Naive thymus-derived CD4-positive, alpha-beta T cell (primary cell): ENCODE data around the gene YEATS4. TPM values are rescaled to one million over a fixed set of nuclear protein-coding genes. Genes with fewer than 3 reads are reported as not detected.

Experiments
- ATAC-seq: fragments of 150-1000 bp; cut with Tn5 transposase; 2 replicates; pipeline ENCODE4 v1.10.0; 2021; ENCODE audit warnings: mild to moderate bottlenecking, moderate library complexity
- CTCF ChIA-PET: fragments of 350-600 bp; sonication (Branson Sonifier 250); formaldehyde crosslinking; loops from one replicate; lab custom pipeline; 2021; ENCODE audit warnings: antibody characterized with exemption; lab: Charles Lee
- POLR2A ChIA-PET: fragments of 350-600 bp; sonication (Branson Sonifier 250); formaldehyde crosslinking; loops from one replicate; lab custom pipeline; 2021; ENCODE audit warnings: antibody characterized with exemption, inconsistent platforms; lab: Charles Lee
- DNase-seq, 9 donors: peaks; one replicate each; pipeline versions ENCODE4 v3.0.0 to v3.0.0-alpha.2; 2020 to 2022; ENCODE audit warnings: mixed read lengths in 1 of 9
- H3K27ac ChIP-seq: one replicate; pipeline ENCODE4 v1.7.0; 2013; ENCODE audit warnings: mild to moderate bottlenecking, low read depth, low read length, moderate library complexity
- H3K27me3 ChIP-seq, 2 donors: one replicate each; pipeline ENCODE4 v1.7.0; 2013; ENCODE audit warnings: low read length in 2 of 2, mild to moderate bottlenecking in 2 of 2, moderate library complexity in 2 of 2; ENCODE audit not compliant: control insufficient read depth in 2 of 2, insufficient read depth in 2 of 2
- H3K36me3 ChIP-seq, 3 experiments: 1 replicate in 2 of 3; 2 replicates in 1 of 3; pipeline ENCODE4 v1.7.0; 2013; ENCODE audit warnings: low read length in 3 of 3, mild to moderate bottlenecking in 3 of 3, moderate library complexity in 1 of 3; ENCODE audit not compliant: insufficient read depth in 3 of 3, control insufficient read depth in 2 of 3
- H3K4me1 ChIP-seq, 2 donors: one replicate each; pipeline ENCODE4 v1.7.0; 2013; ENCODE audit warnings: low read length in 2 of 2, mild to moderate bottlenecking in 2 of 2, moderate library complexity in 1 of 2; ENCODE audit not compliant: control insufficient read depth in 2 of 2, insufficient read depth in 2 of 2
- H3K4me3 ChIP-seq: 2 replicates; pipeline ENCODE4 v1.7.0; 2013; ENCODE audit warnings: mild to moderate bottlenecking, low read length
- H3K9me3 ChIP-seq, 3 experiments: 1 replicate in 2 of 3; 2 replicates in 1 of 3; pipeline ENCODE4 v1.7.0; 2013; ENCODE audit warnings: low read length in 3 of 3; ENCODE audit not compliant: control insufficient read depth in 2 of 3
- H3K27ac Mint-ChIP-seq, 9 donors: one replicate each; pipeline ENCODE4 v1.8.0; 2020 to 2022; ENCODE audit warnings: mixed read lengths in 9 of 9, mild to moderate bottlenecking in 8 of 9, moderate library complexity in 5 of 9, inconsistent platforms in 2 of 9
- H3K27me3 Mint-ChIP-seq, 5 donors: one replicate each; pipeline ENCODE4 v1.8.0; 2021 to 2022; ENCODE audit warnings: mixed read lengths in 5 of 5, mild to moderate bottlenecking in 1 of 5
- H3K36me3 Mint-ChIP-seq, 5 donors: one replicate each; pipeline ENCODE4 v1.8.0; 2020 to 2022; ENCODE audit warnings: mixed read lengths in 5 of 5, mild to moderate bottlenecking in 3 of 5, inconsistent platforms in 1 of 5
- H3K4me1 Mint-ChIP-seq, 7 donors: one replicate each; pipeline ENCODE4 v1.8.0; 2020 to 2022; ENCODE audit warnings: mixed read lengths in 7 of 7, mild to moderate bottlenecking in 3 of 7, inconsistent platforms in 1 of 7
- H3K4me3 Mint-ChIP-seq, 10 donors: one replicate each; pipeline ENCODE4 v1.8.0; 2020 to 2022; ENCODE audit warnings: mild to moderate bottlenecking in 10 of 10, mixed read lengths in 10 of 10, moderate library complexity in 6 of 10, inconsistent platforms in 2 of 10
- H3K9me3 Mint-ChIP-seq, 11 donors: one replicate each; pipeline ENCODE4 v1.8.0; 2020 to 2022; ENCODE audit warnings: mixed read lengths in 11 of 11, mild to moderate bottlenecking in 4 of 11, inconsistent platforms in 1 of 11, moderate library complexity in 1 of 11
- intact Hi-C, 2 donors: fragments of 100-400 bp; cut with micrococcal nuclease; formaldehyde crosslinking; loops; one replicate each; pipeline ENCODE4 v1.15.1; 2023
- polyA plus RNA-seq, 2 donors: library from polyadenylated mRNA; unstranded; fragments of 300-500 nt; fragmentation: Illumina TruSeq; gene quantifications; one replicate each; pipeline ENCODE4 v1.2.3, GENCODE V29; 2021
- total RNA-seq, 6 experiments: library from RNA in 5 of 6; stranded (reverse) in 5 of 6; gene quantifications; 1 replicate in 5 of 6; 2 replicates in 1 of 6; pipeline ENCODE4 v1.2.3 and lab custom pipeline; 2021 to 2026

YEATS4 gene
- total and polyA plus RNA-seq, 7 experiments from 2014 or later = 16.5 to 61.0 (median 29.0) TPM

DNA sequence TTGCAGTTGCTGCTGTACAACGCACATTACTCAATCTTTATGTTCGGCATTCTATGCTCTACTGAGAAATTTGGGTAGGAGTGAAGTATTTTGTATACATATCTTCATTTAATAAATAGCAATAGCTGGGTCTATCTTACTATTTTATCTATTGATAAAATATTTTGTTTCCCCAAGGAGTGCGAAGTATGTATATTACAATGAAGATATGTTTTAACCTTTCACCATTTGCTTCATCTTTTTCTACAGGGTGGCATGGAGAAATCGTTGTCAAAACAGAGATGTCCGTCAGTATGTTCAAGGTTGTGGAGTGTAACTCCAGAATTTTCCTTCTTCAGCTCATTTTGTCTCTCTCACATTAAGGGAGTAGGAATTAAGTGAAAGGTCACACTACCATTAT, 6.6 kb upstream of the YEATS4 start:
- H3K36me3 Mint-ChIP-seq = no peaks in the 10 kb centered on the region
- POLR2A ChIA-PET = interaction anchor here (1.0 kb wide), 1 partner anchor 21 kb away, joined by 7 read pairs; no protein-coding TSS in a partner anchor
- no peak overlapping the region for H3K4me3 Mint-ChIP-seq
- H3K4me1 ChIP-seq = peaks cover 0 to 3% of the 10 kb centered on the region in 2 donors
- no peaks in the 10 kb centered on the region for H3K27me3 ChIP-seq
- no peak overlapping the region for H3K4me3 ChIP-seq
- H3K27me3 Mint-ChIP-seq = peaks cover 0 to 27% (median 4%) of the 10 kb centered on the region in 5 donors
- H3K9me3 ChIP-seq = no peaks in the 10 kb centered on the region
- CTCF ChIA-PET = interaction anchor here (0.6 kb wide), 1 partner anchor 218 kb away, joined by 4 read pairs; no protein-coding TSS in a partner anchor
- H3K4me1 Mint-ChIP-seq = peaks cover 2 to 11% (median 10%) of the 10 kb centered on the region in 7 donors
- no peaks in the 10 kb centered on the region for H3K36me3 ChIP-seq
- ATAC-seq = no peak
- DNase-seq = no peak
- no peak overlapping the region for H3K27ac Mint-ChIP-seq
- intact Hi-C loops = no loop called here
- no peaks in the 10 kb centered on the region for H3K9me3 Mint-ChIP-seq
- no peak overlapping the region for H3K27ac ChIP-seq

DNA sequence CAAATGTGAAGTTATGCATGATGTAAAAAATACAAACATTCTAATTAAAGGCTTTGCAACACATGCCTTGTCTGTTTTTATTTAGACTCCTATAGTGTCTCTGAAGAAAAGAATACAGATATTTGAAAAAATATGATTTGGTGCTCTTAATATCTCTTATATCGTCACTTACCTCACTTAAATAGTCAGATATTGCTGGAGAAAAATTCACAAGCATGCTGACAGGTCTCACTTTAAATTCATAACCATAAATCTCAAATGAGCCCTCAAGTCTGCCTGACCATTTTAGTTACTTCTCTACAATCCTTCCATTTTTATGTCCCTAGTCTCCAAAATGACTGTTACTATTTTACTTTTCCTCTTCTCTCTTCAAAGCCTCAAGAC, 5.4 kb upstream of the YEATS4 start:
- ATAC-seq = no peak

DNA sequence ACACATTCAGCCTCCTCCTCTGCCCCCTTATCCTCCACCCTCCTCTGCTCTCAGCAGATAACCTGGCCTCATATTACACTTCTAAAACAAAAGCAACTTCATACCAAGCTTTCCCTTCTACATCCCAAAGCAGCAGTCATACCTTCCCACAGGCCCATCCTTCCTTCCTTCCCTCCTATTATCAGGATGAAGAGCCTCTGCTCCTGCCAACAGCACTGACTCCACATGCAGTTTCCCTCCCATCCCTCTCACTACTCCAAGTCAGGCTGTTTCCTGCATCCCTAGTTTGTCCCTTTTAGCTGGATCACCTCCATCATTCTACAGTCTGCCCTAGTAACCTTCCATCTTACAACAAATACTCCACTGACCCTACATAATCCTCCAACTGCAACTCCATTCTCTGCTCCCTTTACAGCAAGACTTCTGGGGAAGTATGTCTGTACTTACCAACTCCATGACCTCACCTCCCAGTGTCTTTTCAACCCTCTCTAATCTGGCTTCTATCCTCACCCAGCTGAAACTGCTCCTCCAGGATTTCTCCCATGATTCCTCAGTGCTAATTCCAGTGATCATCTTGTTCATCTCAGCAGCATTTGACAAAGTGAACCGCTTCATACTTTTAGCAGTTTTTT, 4.9 kb upstream of the YEATS4 start:
- no peak overlapping the region for H3K4me3 Mint-ChIP-seq
- ATAC-seq = no peak
- H3K4me1 ChIP-seq = no peaks in the 10 kb centered on the region
- H3K4me1 Mint-ChIP-seq = peaks cover 6 to 19% (median 15%) of the 10 kb centered on the region in 7 donors
- intact Hi-C loops = loop anchor here in 1 of 2 donors (5.0 kb wide), 1 partner anchor 523 kb away; no protein-coding TSS in a partner anchor
- no peak overlapping the region for H3K27ac Mint-ChIP-seq
- peaks cover 0 to 22% (median 4%) of the 10 kb centered on the region in 5 donors for H3K27me3 Mint-ChIP-seq
- no peaks in the 10 kb centered on the region for H3K9me3 ChIP-seq
- ChIA-PET POLR2A (interaction anchor here (1.2 kb wide), 1 partner anchor 24 kb away, joined by 5 read pairs; no protein-coding TSS in a partner anchor), CTCF (interaction anchor here (1.0 kb wide), 1 partner anchor 215 kb away, joined by 3 read pairs; no protein-coding TSS in a partner anchor)
- DNase-seq = no peak
- no peaks in the 10 kb centered on the region for H3K36me3 Mint-ChIP-seq
- H3K36me3 ChIP-seq = peaks cover 0 to 1% (median 0%) of the 10 kb centered on the region in 3 experiments
- no peak overlapping the region for H3K4me3 ChIP-seq
- H3K27ac ChIP-seq = no peak overlapping the region
- H3K9me3 Mint-ChIP-seq = peaks cover 0 to 3% (median 0%) of the 10 kb centered on the region in 11 donors
- H3K27me3 ChIP-seq = no peaks in the 10 kb centered on the region

More for the DNA sequence above, 5.4 kb upstream of the YEATS4 start:
- Histone ChIP-seq H3K4me1 (no peaks in the 10 kb centered on the region), H3K27me3 (no peaks in the 10 kb centered on the region), H3K4me3 (no peak overlapping the region), H3K27ac (no peak overlapping the region), H3K9me3 (no peaks in the 10 kb centered on the region), H3K36me3 (no peaks in the 10 kb centered on the region)
- peaks cover 2 to 14% (median 10%) of the 10 kb centered on the region in 7 donors for H3K4me1 Mint-ChIP-seq
- H3K36me3 Mint-ChIP-seq = no peaks in the 10 kb centered on the region
- ChIA-PET CTCF (interaction anchor here (0.7 kb wide), 1 partner anchor 30 kb away, joined by 3 read pairs; no protein-coding TSS in a partner anchor), POLR2A (interaction anchor here (1.2 kb wide), 1 partner anchor 23 kb away, joined by 5 read pairs; no protein-coding TSS in a partner anchor)
- intact Hi-C loops = no loop called here
- DNase-seq = no peak
- no peaks in the 10 kb centered on the region for H3K9me3 Mint-ChIP-seq
- H3K4me3 Mint-ChIP-seq = no peak overlapping the region
- no peak overlapping the region for H3K27ac Mint-ChIP-seq
- H3K27me3 Mint-ChIP-seq = peaks cover 0 to 22% (median 4%) of the 10 kb centered on the region in 5 donors

DNA sequence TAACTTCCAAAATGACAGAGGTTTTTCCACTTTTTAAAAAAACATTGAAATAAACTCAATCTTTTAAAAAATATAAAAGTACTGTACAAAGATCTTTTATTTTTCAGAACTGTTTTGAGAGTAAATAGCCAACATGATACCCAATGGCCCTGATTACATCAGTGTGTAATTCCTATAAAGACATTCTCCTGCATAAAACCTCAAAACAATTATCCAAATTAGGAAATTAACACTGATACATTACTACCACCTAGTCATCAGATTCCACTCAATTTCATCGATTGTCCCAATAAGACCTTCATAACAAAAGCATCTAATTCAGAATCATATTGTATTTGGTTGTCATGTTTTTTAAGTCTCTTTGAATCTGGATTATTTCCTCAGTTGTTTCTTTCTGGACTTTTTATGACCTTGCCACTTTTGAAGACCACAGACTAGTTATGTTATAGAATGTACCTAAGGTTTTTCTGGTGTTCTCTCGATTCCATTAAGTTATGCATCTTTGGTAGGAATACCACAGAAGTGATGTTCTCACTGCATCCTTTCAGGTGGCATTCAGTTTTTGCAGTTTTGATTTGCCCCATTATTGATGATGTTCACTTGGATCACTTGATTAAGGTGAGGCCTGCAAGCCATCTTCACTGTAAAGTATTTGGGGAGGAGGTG, 4.0 kb upstream of the YEATS4 start:
- H3K9me3 ChIP-seq = no peaks in the 10 kb centered on the region
- peaks cover 0 to 3% (median 0%) of the 10 kb centered on the region in 11 donors for H3K9me3 Mint-ChIP-seq
- H3K36me3 ChIP-seq = peaks cover 0 to 4% (median 0%) of the 10 kb centered on the region in 3 experiments
- POLR2A ChIA-PET = no interaction called here
- H3K36me3 Mint-ChIP-seq = peaks cover 0 to 4% (median 0%) of the 10 kb centered on the region in 5 donors
- CTCF ChIA-PET = interaction anchor here (1.0 to 3.8 kb wide), 3 partner anchors 214 to 284 kb away, joined by 3 to 42 read pairs (median 9); no protein-coding TSS in a partner anchor
- no peak overlapping the region for H3K27ac Mint-ChIP-seq
- H3K27me3 Mint-ChIP-seq = peaks cover 0 to 17% (median 4%) of the 10 kb centered on the region in 5 donors
- no peak for ATAC-seq
- no peak overlapping the region for H3K4me3 ChIP-seq
- peaks cover 2 to 3% of the 10 kb centered on the region in 2 donors for H3K4me1 ChIP-seq
- H3K4me1 Mint-ChIP-seq = peaks cover 6 to 25% (median 20%) of the 10 kb centered on the region in 7 donors
- no peak overlapping the region for H3K4me3 Mint-ChIP-seq
- no peak for DNase-seq
- H3K27ac ChIP-seq = no peak overlapping the region
- no peaks in the 10 kb centered on the region for H3K27me3 ChIP-seq
- intact Hi-C loops = loop anchor here in 1 of 2 donors (5.0 kb wide), 1 partner anchor 522 kb away; no protein-coding TSS in a partner anchor

DNA sequence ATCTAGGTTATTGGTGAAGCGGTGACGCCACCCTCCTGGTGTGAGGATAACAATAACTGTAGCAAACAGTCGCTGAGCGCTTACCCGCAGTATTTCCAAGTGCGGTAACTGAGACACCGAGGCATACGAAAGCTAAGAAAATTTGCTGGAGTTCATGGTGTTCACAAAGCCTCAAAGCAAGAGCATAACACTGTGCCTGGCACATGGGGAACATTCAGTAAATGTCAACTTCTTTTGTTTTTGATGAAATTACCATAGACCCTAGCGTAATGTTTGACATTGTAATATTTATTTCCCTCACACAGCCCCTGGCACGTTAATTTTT, 767 bp downstream of the YEATS4 start:
- peak overlapping the region; percentile 76 for H3K4me3 ChIP-seq
- DNase-seq (no peak), ATAC-seq (no peak)
- intact Hi-C loops = loop anchor here (1.0 to 2.0 kb wide), 5 partner anchors 110 to 882 kb away; partner anchors contain the start of genes CCT2 (in 1 of the 2), CNOT2 (in 1 of the 2), CPSF6 (in 1 of the 2) and FRS2 (in 1 of the 2)
- peaks cover 5 to 6% of the 10 kb centered on the region in 2 donors for H3K4me1 ChIP-seq
- Mint-ChIP-seq H3K4me3 (peak overlapping the region; percentile 82 to 93 (median 89)), H3K27ac (peak overlapping the region; percentile 80 to 96 (median 91)), H3K27me3 (no peaks in the 10 kb centered on the region), H3K36me3 (peaks cover 0 to 12% (median 8%) of the 10 kb centered on the region in 5 donors), H3K9me3 (peaks cover 0 to 3% (median 0%) of the 10 kb centered on the region in 11 donors), H3K4me1 (peaks cover 11 to 32% (median 25%) of the 10 kb centered on the region in 7 donors)
- no peaks in the 10 kb centered on the region for H3K27me3 ChIP-seq
- H3K36me3 ChIP-seq = peaks cover 0 to 4% (median 0%) of the 10 kb centered on the region in 3 experiments
- H3K27ac ChIP-seq = peak overlapping the region; percentile 93
- H3K9me3 ChIP-seq = no peaks in the 10 kb centered on the region
- CTCF ChIA-PET = interaction anchor here (0.6 to 1.0 kb wide), 3 partner anchors 209 to 286 kb away, joined by 3 to 4 read pairs (median 3); no protein-coding TSS in a partner anchor
- POLR2A ChIA-PET = interaction anchor here (0.6 to 2.1 kb wide), 2 partner anchors 21 to 30 kb away, joined by 5 to 9 read pairs; no protein-coding TSS in a partner anchor

DNA sequence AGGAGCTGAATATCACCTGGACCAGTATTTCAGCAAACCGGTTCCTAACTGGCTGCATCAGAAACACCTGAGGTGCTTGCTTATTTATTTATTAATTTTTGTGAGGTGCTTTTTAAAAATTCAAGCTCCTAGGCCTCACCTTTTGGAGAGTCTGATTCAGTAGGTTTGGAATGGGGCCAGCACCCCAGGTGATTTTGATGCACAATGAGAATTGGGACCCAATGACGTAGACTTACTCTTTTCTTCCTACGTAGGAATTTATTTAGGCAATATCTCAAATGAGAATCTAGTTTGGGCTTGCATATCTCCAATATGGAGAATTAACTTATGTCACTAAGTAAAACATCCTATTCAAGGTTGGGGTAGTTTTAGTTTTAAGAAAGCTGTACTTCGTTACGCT, 7.3 kb downstream of the YEATS4 start:
- CTCF ChIA-PET = interaction anchor here (0.9 to 1.4 kb wide), 3 partner anchors 9 to 204 kb away, joined by 3 read pairs; no protein-coding TSS in a partner anchor
- no peak for DNase-seq
- peaks cover 13 to 43% (median 15%) of the 10 kb centered on the region in 5 donors for H3K36me3 Mint-ChIP-seq
- H3K9me3 ChIP-seq = no peaks in the 10 kb centered on the region
- POLR2A ChIA-PET = interaction anchor here (0.6 to 3.1 kb wide), 3 partner anchors 36 to 206 kb away, joined by 3 to 13 read pairs (median 4); no protein-coding TSS in a partner anchor
- H3K4me1 Mint-ChIP-seq = peaks cover 2 to 33% (median 15%) of the 10 kb centered on the region in 7 donors
- ATAC-seq = no peak
- H3K27ac Mint-ChIP-seq = no peak overlapping the region
- no peak overlapping the region for H3K4me3 ChIP-seq
- H3K27ac ChIP-seq = no peak overlapping the region
- H3K4me1 ChIP-seq = no peaks in the 10 kb centered on the region
- no peaks in the 10 kb centered on the region for H3K27me3 ChIP-seq
- intact Hi-C loops = no loop called here
- H3K36me3 ChIP-seq = peaks cover 0 to 32% (median 0%) of the 10 kb centered on the region in 3 experiments
- no peak overlapping the region for H3K4me3 Mint-ChIP-seq
- H3K27me3 Mint-ChIP-seq = no peaks in the 10 kb centered on the region
- H3K9me3 Mint-ChIP-seq = peaks cover 0 to 2% (median 0%) of the 10 kb centered on the region in 11 donors
